Measurements from ENCODE around the gene ALDH3B1. TPM values are rescaled to one million over a fixed set of nuclear protein-coding genes. Genes with fewer than 3 reads are reported as not detected.

The ALDH3B1 gene
- total and polyA plus RNA-seq, 2 donors (not counting 1 experiment from before 2014, with no cell fraction given), result 39.0 to 57.6 TPM

GRCh38 chr11:68024508-68024907 lies 14.4 kb downstream of the ALDH3B1 start:
- H3K79me2 ChIP-seq (ENCODE audit: control insufficient read depth, insufficient read depth, low read length), result peaks cover under 1% of the 10 kb centered on the region
- H2AFZ ChIP-seq (ENCODE audit: low read length), result no peak overlapping the region
- peaks cover 12% of the 10 kb centered on the region for H3K36me3 ChIP-seq (ENCODE audit: control insufficient read depth, insufficient read depth, low read length)
- no peak overlapping the region for H3K4me2 ChIP-seq (ENCODE audit: extremely low read depth, insufficient read depth, low read length)
- no peak overlapping the region for H3K4me3 ChIP-seq (replicated peaks in 1 of 4; ENCODE audit: control extremely low read depth in 1 of 4, insufficient read depth in 1 of 4, low read depth in 3 of 4, low read length in 4 of 4)
- no peak overlapping the region for H3K27ac ChIP-seq (ENCODE audit: insufficient read depth, low read length)
- TF ChIP-seq CTCF (conservative IDR thresholded peaks at IDR 0.05 in 1 of 2, IDR thresholded peaks at IDR 0.05 in 1 of 2; ENCODE audit: low read depth in 1 of 2, low read length in 2 of 2), result no peak
- TF ChIP-seq EZH2 (IDR thresholded peaks at IDR 0.05; ENCODE audit: low read length, missing control alignments), result no peak
- no peak overlapping the region for H3K9ac ChIP-seq (ENCODE audit: insufficient read depth, low read length)
- no peak for DNase-seq (ENCODE audit: low read depth in 2 of 2)
- H3K27me3 ChIP-seq (ENCODE audit: control insufficient read depth, insufficient read depth, low read length), result no peaks in the 10 kb centered on the region
- H3K4me1 ChIP-seq (ENCODE audit: control insufficient read depth, extremely low read depth, insufficient read depth, low read length), result peaks cover 10% of the 10 kb centered on the region
- H4K20me1 ChIP-seq (ENCODE audit: control insufficient read depth, extremely low read depth, insufficient read depth, low read length), result no peaks in the 10 kb centered on the region
- no peaks in the 10 kb centered on the region for H3K9me3 ChIP-seq (ENCODE audit: control insufficient read depth, insufficient read depth, low read depth, low read length)

- no peak overlapping the region for H3K4me2 ChIP-seq (ENCODE audit: extremely low read depth, insufficient read depth, low read length)
- H3K36me3 ChIP-seq (ENCODE audit: control insufficient read depth, insufficient read depth, low read length), result peaks cover 12% of the 10 kb centered on the region
- H2AFZ ChIP-seq (ENCODE audit: low read length), result no peak overlapping the region
- H3K9ac ChIP-seq (ENCODE audit: insufficient read depth, low read length), result no peak overlapping the region
- H4K20me1 ChIP-seq (ENCODE audit: control insufficient read depth, extremely low read depth, insufficient read depth, low read length), result no peaks in the 10 kb centered on the region
- peaks cover 12% of the 10 kb centered on the region for H3K4me1 ChIP-seq (ENCODE audit: control insufficient read depth, extremely low read depth, insufficient read depth, low read length)
- TF ChIP-seq EZH2 (IDR thresholded peaks at IDR 0.05; ENCODE audit: low read length, missing control alignments), result no peak
- TF ChIP-seq CTCF (conservative IDR thresholded peaks at IDR 0.05 in 1 of 2, IDR thresholded peaks at IDR 0.05 in 1 of 2; ENCODE audit: low read depth in 1 of 2, low read length in 2 of 2), result no peak
- H3K27ac ChIP-seq (ENCODE audit: insufficient read depth, low read length), result no peak overlapping the region
- H3K79me2 ChIP-seq (ENCODE audit: control insufficient read depth, insufficient read depth, low read length), result peaks cover 2% of the 10 kb centered on the region
- no peaks in the 10 kb centered on the region for H3K9me3 ChIP-seq (ENCODE audit: control insufficient read depth, insufficient read depth, low read depth, low read length)
- DNase-seq (ENCODE audit: low read depth in 2 of 2), result no peak
- H3K4me3 ChIP-seq (replicated peaks in 1 of 4; ENCODE audit: control extremely low read depth in 1 of 4, insufficient read depth in 1 of 4, low read depth in 3 of 4, low read length in 4 of 4), result no peak overlapping the region
- H3K27me3 ChIP-seq (ENCODE audit: control insufficient read depth, insufficient read depth, low read length), result no peaks in the 10 kb centered on the region
These were observed 14.9 kb downstream of the ALDH3B1 start for GRCh38 chr11:68025047-68025446.

GRCh38 chr11:68026391-68027105 lies 16.4 kb downstream of the ALDH3B1 start:
- DNase-seq (ENCODE audit: low read depth in 2 of 2), result no peak
- Histone ChIP-seq H3K4me1 (ENCODE audit: control insufficient read depth, extremely low read depth, insufficient read depth, low read length) (peaks cover 12% of the 10 kb centered on the region), H3K36me3 (ENCODE audit: control insufficient read depth, insufficient read depth, low read length) (peaks cover 10% of the 10 kb centered on the region), H3K4me3 (replicated peaks in 1 of 4; ENCODE audit: control extremely low read depth in 1 of 4, insufficient read depth in 1 of 4, low read depth in 3 of 4, low read length in 4 of 4) (no peak overlapping the region), H3K27ac (ENCODE audit: insufficient read depth, low read length) (no peak overlapping the region), H3K9ac (ENCODE audit: insufficient read depth, low read length) (no peak overlapping the region), H3K79me2 (ENCODE audit: control insufficient read depth, insufficient read depth, low read length) (peaks cover 10% of the 10 kb centered on the region), H3K27me3 (ENCODE audit: control insufficient read depth, insufficient read depth, low read length) (no peaks in the 10 kb centered on the region), H2AFZ (ENCODE audit: low read length) (no peak overlapping the region), H4K20me1 (ENCODE audit: control insufficient read depth, extremely low read depth, insufficient read depth, low read length) (no peaks in the 10 kb centered on the region), H3K9me3 (ENCODE audit: control insufficient read depth, insufficient read depth, low read depth, low read length) (no peaks in the 10 kb centered on the region), H3K4me2 (ENCODE audit: extremely low read depth, insufficient read depth, low read length) (no peak overlapping the region)
- TF ChIP-seq EZH2 (IDR thresholded peaks at IDR 0.05; ENCODE audit: low read length, missing control alignments) (no peak), CTCF (conservative IDR thresholded peaks at IDR 0.05 in 1 of 2, IDR thresholded peaks at IDR 0.05 in 1 of 2; ENCODE audit: low read depth in 1 of 2, low read length in 2 of 2) (no peak)
